COLO829 (cell line): ENCODE results near the gene HTRA1.

Experiments used
- DNase-seq: peaks from one replicate; pipeline ENCODE4 v3.0.0; 2012; ENCODE audit warnings: low spot score

The HTRA1 gene

DNA sequence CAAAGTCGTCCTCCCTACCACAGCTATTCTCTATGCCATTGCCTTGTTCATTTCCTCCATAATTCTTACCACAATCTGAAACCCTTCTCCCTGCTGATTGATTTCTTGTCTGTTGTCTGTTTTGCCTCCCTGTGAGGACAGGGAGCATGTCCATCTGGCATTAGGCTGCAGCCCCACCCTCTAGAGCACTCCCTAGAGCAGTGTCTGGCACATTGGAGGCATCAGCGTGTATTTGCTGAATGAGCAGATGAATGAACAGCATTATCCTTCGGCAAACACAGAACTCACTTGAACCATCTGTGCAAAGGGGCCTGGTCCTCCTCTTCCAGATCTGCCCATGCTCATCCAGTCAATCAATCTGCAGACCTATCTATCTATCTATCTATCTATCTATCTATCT is 94.1 kb downstream of the HTRA1 start:
- DNase-seq, result no peak

DNA sequence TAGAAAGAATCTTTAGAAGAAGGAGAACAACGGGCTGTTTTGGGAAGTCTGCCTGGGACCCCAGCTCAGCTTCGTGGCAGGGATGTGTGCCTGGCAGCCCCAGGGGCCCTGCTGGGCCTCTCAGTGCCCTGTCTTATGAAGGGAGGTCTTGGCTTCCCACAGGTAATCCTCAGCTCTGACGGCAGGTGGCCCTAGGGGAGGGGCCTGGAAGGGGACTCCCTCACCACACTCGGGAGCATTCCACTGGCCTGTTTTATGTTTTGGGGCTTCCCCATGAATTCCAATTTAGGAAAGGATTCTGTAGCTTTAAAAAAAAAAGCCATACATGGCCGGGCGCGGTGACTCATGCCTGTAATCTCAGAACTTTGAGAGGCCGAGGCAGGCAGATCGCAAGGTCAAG is 96.2 kb downstream of the HTRA1 start:
- DNase-seq, result no peak

DNA sequence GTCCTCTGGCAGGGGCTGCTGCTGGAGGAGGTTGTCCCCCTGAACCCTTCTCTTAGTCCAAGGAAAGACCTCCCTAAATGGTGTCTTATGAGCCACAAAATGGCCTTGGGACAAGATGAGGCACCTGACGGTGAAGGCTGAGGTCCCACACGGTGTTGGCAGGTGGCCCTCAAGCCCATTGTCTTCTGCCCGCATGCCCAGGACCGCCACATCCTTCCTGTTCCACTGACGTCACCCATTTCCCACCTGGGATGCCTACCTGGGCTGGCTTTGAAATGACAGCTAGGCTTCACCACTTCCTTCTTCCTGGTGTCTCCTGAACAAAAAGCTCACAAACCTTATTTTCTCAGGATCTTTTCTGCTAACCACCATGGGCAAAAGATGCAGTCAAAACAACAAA is 97.1 kb downstream of the HTRA1 start:
- DNase-seq, result no peak

DNA sequence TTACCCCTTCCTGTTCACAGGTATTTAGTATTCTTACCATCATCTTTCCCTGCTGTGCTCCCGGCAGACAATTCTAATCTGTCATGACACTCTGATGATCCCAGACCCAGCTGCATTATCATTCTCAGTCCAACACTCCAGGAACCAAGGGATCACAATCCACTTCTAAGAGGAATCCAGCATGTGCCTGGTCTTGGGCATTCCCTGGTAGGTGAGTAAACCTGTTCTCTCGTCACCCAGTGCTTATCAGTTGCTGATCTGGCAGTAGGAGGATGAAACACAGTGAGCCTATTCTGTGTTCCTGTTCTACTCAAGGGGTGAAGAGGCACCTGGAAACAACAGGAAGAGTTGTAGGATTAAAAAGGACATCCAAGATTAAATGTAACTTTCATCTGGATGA is 97.9 kb downstream of the HTRA1 start:
- DNase-seq, result no peak

DNA sequence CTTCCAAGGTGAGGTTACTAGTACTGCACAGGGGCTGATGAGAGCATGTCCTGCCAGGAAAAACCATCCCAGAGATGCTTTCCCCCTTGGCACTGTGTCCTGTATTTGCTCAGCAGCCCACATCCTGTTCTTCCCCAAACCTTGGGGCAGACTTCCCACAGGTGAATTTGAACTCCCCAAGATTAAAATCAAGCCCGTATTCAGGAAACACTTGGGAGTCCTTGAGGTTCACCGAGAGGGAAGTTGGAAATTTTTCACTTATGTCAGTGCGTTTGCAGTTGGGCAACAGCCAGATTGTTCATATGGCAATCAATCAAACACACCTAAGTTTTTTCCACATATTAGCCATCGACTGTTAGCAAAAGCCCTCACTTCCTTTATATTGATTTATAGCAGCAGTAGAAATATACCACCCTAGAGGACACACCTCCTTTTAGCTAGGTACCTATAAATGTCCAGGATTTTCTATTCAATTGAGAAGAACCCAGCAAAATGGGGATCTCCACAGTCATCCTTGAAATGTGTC is 99.0 kb downstream of the HTRA1 start, which contains the start of gene DMBT1:
Gene DMBT1 (plus strand): TSS at position 476 of the 526 bp plus-strand sequence. CDS start 17 bp downstream, at position 493.
- no peak for DNase-seq

DNA sequence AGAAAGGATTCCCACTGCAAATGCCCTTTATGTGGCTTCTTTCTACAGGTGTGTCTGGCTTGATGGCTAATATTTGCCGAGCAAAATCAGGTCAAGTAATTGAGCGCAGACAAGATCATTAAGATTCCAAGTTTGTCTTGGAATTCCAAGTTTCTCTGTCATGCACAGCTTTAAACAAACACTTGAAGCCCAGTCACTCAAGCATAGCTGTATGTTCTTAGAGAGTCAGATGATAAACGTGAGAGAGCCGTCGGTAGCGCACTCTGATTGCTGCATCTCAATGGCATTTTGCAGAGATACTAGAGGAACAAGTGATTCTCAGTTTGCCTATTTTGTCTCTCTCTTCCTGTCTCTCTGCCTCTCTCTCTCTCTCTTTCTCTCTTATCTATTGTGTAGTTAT is 99.9 kb downstream of the HTRA1 start:
- no peak for DNase-seq

DNA sequence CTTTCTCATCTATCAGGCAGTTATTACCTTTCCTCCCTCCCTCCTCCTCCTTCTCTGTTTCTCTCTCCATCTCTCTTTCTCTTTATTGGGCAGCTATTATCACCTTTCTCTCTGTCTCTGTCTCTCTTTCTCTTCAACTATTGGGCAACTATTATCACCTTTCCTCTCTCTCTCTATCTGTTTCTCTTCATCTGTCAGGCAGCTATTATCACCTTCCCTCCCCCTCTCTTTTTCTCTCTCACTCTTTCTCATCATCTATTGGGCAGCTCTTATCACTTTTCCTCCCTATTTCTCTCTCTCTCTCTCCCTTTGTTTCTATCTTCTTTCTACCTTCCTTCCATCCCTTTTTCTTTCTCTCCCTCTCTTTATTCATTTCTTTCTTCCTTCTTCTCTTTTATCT is 100.4 kb downstream of the HTRA1 start:
- DNase-seq, result no peak
